SK-MEL-5 (cell line): ENCODE measurements around the gene IFITM10. TPM values are rescaled to one million over a fixed set of nuclear protein-coding genes. Genes with fewer than 3 reads are reported as not detected.

Experiments
- DNase-seq: peaks from one replicate; pipeline ENCODE4 v3.0.0-alpha.2; 2016; ENCODE audit warnings: low read depth, low spot score
- in situ Hi-C: cut with HindIII; loops from 2 replicates; pipeline ENCODE4 v1.10.0; 2016; ENCODE audit warnings: low sequenced_read_pairs, high pct_unique_total_duplicates, low pct_unique_long_range_greater_than_20kb
- total RNA-seq: library from RNA; depleted of rRNA; stranded (reverse); fragments of >200 nt; shearing (Covaris generic); gene quantifications from 2 replicates; pipeline ENCODE4 v1.2.3, GENCODE V29; 2014

Gene IFITM10
- total RNA-seq, 1 experiment from 2014 or later, result not detected

GRCh38 chr11:1756791-1757771 is 6.7 kb upstream of the IFITM10 start:
- in situ Hi-C loops, result no loop called here
- DNase-seq, result no peak

- in situ Hi-C loops, result no loop called here
- DNase-seq, result no peak
Measured at GRCh38 chr11:1755692-1756561, 5.5 kb upstream of the IFITM10 start.

DNA sequence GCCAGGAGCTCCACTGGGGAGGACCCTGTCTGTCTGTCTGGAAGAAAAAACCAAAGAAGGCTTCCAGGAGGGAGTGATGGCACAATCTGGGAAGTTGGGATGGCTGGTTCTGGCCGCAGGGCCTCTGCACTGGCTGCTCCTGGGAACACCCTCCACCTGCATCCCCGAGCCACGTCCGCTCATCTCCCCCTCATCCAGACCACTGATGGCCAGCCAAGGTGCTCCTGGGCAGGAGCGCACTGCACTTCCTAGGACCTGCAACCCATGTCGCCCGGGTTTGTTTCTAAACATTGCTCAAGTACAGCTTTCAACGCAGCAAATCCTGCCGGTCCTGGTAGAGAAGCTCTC is 4.9 kb upstream of the IFITM10 start:
- in situ Hi-C loops, result no loop called here
- DNase-seq, result no peak

DNA sequence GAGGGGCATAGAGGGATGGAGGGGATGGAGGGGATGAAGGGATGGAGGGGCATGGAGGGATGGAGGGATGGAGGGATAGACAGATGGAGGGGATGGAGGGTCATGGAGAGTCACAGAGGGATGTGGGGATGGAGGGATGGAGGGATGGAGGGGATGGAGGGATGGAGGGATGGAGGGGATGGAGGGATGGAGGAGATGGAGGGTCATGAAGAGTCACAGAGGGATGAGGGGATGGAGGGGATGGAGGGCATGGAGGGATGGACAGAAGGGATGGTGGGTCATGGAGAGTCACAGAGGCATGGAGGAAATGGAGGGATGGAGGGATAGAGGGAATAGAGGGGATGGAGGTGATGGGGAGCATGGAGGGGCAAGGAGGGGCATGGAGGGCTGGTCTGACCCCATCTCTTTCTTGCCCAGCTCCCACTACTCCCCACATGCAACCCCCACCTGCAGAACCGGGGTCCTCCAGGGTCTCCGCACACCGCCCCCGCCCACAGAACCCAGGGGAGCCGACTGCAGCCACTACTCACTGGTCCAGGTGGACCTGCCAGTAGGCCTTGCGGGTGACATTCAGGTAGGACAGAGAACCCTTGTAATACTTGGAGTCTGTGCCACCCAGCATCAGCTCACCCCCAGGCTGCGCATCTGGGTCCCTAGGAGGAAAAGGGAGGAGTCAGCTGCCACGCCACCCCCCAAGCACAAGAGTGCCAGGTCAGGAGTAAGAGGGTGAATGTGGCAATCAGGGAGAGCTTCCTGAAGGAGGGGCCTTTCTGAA is 4.2 kb upstream of the IFITM10 start:
- DNase-seq, result no peak
- in situ Hi-C loops, result no loop called here

DNA sequence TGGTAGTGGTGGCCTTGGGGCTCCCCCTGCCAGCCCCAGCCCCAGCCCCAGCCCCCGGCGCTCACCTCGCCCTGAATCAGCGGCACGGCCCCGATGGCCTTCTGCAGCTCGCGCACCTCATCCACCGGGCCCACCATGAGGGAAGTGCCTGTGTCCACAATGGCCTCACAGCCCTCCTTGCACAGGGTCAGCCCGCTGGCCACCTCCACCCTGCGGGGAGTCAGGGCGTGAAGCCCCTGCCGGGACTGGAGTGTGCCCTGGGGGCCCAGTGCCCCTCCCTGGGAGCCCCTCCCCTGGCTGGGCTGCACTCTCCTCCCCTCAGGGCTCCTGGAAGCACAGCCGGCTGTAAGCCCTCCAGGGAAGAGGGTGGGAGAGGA is 3.5 kb upstream of the IFITM10 start:
- in situ Hi-C loops, result no loop called here
- DNase-seq, result no peak

DNA sequence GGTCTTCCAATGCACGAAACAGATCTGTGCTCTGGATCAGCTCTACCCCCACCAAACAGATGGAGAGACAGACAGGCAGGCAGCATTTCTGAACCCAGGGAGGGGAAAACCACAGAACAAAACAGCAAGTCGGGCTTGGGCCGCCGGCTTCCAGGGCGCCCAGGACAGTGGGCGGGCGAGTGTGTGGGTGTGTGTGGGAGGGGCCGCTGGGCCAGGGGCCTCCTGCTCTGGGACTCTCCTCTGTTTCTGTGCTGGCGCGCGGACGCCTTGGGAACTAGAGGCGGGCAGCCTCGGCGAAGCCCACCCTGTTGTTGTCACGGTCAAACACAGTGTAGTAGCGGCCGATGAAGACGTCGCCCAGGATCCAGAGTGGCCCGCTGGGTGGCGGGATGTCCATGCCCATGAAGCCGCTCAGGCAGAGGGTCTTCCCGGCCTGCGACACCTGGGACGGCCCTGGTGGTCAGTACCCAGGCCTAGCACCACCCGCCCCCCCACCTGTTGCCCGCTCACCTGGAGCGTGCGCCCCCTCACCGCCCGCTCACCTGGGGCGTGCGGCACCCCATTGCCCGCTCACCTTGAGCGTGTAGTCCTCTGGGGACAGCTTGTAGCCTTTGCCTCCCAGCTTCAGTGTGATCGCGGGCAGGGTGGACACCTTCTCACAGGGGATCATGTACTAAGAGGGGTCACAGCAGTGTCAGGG is 3.0 kb upstream of the IFITM10 start:
- in situ Hi-C loops, result no loop called here
- DNase-seq, result no peak

- no peak for DNase-seq
- in situ Hi-C loops, result no loop called here
Measured at GRCh38 chr11:1752907-1753228, 2.5 kb upstream of the IFITM10 start.

- no peak for DNase-seq
- in situ Hi-C loops, result no loop called here
Measured at GRCh38 chr11:1751999-1752906, 1.9 kb upstream of the IFITM10 start.

DNA sequence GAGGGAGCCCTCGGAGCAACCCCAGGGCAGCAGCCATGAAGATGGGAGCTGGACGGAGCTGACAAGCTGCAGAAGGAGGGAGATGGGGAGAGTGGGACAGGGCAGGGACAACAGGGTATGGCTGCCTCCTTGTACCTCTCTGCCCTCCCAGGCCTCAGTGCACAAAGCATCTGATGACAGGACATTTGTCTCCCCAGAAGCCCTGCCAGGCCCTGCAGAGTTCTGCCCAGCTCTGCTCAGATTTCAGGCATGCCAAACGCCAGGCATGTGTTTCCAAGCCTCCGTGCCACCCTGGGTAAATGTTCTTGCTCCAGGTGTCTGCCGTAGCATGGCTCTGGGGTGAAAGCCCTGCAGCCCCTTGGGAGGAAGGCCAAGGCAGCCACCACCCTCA is 1.1 kb upstream of the IFITM10 start:
- in situ Hi-C loops, result no loop called here
- no peak for DNase-seq

GRCh38 chr11:1750840-1751530 is 590 bp upstream of the IFITM10 start:
- no peak for DNase-seq
- in situ Hi-C loops, result no loop called here

DNA sequence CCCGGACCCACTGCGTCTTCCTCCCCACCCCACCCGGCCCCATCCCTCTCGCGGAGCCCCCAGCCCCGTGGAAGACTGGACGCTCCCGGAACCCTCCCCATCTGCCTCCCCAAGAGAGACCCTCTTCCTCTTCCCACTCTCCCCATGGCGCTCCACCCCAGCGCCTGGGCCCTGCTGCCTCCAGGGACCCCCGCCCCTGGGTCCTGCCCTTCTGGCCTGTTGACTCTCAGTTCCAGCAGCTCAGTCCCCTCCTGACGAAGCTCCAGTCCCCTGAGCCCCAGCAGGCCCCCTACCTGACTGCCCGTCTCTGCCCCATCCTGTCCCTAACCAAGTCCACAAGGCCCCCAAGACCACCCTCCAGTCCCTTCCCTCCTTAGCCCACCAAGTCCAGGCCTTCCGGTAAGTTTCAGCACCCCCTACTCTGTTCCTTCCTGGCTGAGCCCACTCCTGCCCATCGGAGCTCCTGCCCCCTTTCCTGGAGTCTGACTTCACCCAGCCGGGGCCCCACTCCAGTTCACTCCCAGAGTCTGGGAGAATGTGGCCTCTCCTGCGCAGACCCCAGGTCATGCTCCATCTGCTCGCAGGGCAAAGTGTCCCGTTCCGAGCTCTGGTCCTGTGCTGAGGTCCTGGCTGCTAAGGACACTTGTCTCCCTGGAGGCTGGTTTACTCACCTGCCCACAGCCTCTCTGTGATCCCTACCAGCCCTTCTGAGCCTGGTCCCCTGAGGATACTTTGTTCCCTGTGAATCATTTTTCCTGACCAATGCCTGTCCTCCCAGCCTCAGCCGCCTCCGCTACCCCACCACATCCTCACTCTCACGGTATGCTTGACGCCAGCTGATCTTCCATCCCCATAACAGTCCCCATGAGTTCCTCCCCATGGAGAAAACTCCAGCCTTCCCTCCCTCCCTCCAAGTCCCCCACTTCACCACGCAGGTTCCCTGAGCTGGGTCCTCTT is 722 bp downstream of the IFITM10 start:
- in situ Hi-C loops, result no loop called here

DNA sequence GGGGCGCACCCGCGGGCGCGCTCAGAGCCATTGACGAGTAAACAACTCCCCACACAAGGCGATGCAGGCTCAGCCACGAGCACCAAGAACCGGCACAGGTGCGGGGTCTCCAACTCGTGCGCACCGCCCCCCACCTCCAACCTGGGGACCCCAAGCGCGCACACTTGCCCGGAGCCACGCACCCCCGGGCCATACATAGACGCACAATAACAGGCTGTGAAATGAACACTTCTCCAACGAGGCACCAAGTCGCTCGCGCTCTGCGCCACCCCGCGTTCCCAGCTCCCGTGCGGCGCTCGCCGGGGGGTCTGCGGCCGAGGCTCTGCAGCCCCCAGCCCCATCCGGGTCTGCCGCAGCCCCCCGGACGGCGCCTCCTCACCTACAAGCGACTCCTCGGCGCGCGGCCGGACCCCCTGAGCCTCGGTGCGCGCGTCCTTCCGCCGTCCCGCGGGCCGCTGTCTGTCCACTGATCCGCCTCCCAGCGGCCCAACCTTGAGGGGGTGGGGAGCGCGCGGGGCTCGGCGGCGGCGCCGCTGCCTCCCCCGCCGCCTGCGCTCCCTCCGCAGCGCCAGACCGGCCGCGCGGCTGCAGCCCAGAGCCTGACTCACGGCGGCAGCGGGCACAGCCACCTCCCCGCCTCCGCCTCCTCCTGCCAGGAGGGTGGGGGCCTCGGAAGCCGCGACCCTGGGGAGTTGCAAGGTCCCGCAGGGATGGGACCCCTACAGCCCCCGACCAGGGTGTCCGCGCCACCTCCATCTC is 1.6 kb downstream of the IFITM10 start:
- in situ Hi-C loops, result no loop called here
- DNase-seq, result no peak

More for the DNA sequence above, 722 bp downstream of the IFITM10 start:
- DNase-seq, result peak; percentile 48

- in situ Hi-C loops, result no loop called here
- DNase-seq, result no peak
Measured at GRCh38 chr11:1747753-1748635, 2.4 kb downstream of the IFITM10 start.
